Trophoblast cell (in vitro differentiated cells and primary cell): ENCODE measurements around the gene C10orf90.

Experiments used
- DNase-seq, 2 donors: peaks; one replicate each; pipeline ENCODE4 v3.0.0-alpha.2; 2016
- H2AFZ ChIP-seq: 2 replicates; pipeline ENCODE4 v1.6.1; 2013; ENCODE audit warnings: low read length, moderate library complexity, mild to moderate bottlenecking; ENCODE audit not compliant: insufficient read depth, poor library complexity
- H2AK5ac ChIP-seq: 2 replicates; pipeline ENCODE4 v1.6.1; 2013; ENCODE audit warnings: mild to moderate bottlenecking, low read length
- H2BK120ac ChIP-seq: 2 replicates; pipeline ENCODE4 v1.6.1; 2013; ENCODE audit warnings: low read length, mild to moderate bottlenecking, moderate library complexity; ENCODE audit not compliant: insufficient read depth, poor library complexity
- H2BK12ac ChIP-seq: 2 replicates; pipeline ENCODE4 v1.6.1; 2013; ENCODE audit warnings: mild to moderate bottlenecking, low read length, moderate library complexity
- H2BK5ac ChIP-seq: 2 replicates; pipeline ENCODE4 v1.6.1; 2013; ENCODE audit warnings: low read length, low read depth, moderate library complexity, mild to moderate bottlenecking; ENCODE audit not compliant: poor library complexity
- H3K14ac ChIP-seq: 2 replicates; pipeline ENCODE4 v1.6.1; 2013; ENCODE audit warnings: mild to moderate bottlenecking, low read length
- H3K18ac ChIP-seq: 2 replicates; pipeline ENCODE4 v1.6.1; 2013; ENCODE audit warnings: mild to moderate bottlenecking, low read length
- H3K23ac ChIP-seq: 2 replicates; pipeline ENCODE4 v1.6.1; 2013; ENCODE audit warnings: low read length
- H3K27ac ChIP-seq: 2 replicates; pipeline ENCODE4 v1.5.1; 2013; ENCODE audit warnings: low read depth, mild to moderate bottlenecking, inconsistent platforms, low read length, moderate library complexity
- H3K27me3 ChIP-seq: 2 replicates; pipeline ENCODE4 v1.6.1; 2013; ENCODE audit warnings: inconsistent platforms, mild to moderate bottlenecking, low read length, moderate library complexity; ENCODE audit not compliant: insufficient read depth
- H3K36me3 ChIP-seq, 2 experiments: 1 replicate in 1 of 2; 2 replicates in 1 of 2; pipeline ENCODE4 v1.6.1; 2013; ENCODE audit warnings: low read length in 2 of 2, mild to moderate bottlenecking in 2 of 2, moderate library complexity in 1 of 2; ENCODE audit not compliant: insufficient read depth in 2 of 2, control insufficient read depth in 1 of 2
- H3K4ac ChIP-seq: 2 replicates; pipeline ENCODE4 v1.6.1; 2013; ENCODE audit warnings: low read depth, mild to moderate bottlenecking, low read length, moderate library complexity
- H3K4me1 ChIP-seq, 2 experiments: 1 replicate in 1 of 2; 2 replicates in 1 of 2; pipeline ENCODE4 v1.6.1; 2013; ENCODE audit warnings: low read length in 2 of 2, mild to moderate bottlenecking in 2 of 2, moderate library complexity in 1 of 2; ENCODE audit not compliant: insufficient read depth in 2 of 2, control insufficient read depth in 1 of 2
- H3K4me2 ChIP-seq: 2 replicates; pipeline ENCODE4 v1.6.1; 2013; ENCODE audit warnings: inconsistent platforms, mild to moderate bottlenecking, low read length, moderate library complexity
- H3K4me3 ChIP-seq: 2 replicates; pipeline ENCODE4 v1.5.1; 2013; ENCODE audit warnings: mild to moderate bottlenecking, low read depth, low read length, inconsistent platforms
- H3K79me1 ChIP-seq: one replicate; pipeline ENCODE4 v1.6.1; 2013; ENCODE audit warnings: low read length
- H3K79me2 ChIP-seq: 2 replicates; pipeline ENCODE4 v1.6.1; 2013; ENCODE audit warnings: low read length, mild to moderate bottlenecking; ENCODE audit not compliant: control insufficient read depth, insufficient read depth, poor library complexity
- H3K9ac ChIP-seq: 2 replicates; pipeline ENCODE4 v1.6.1; 2013; ENCODE audit warnings: mild to moderate bottlenecking, low read length
- H3K9me3 ChIP-seq: 2 replicates; pipeline ENCODE4 v1.6.1; 2013; ENCODE audit warnings: low read depth, mild to moderate bottlenecking, control low read depth, inconsistent platforms, low read length; ENCODE audit not compliant: insufficient read depth
- H4K12ac ChIP-seq: 2 replicates; pipeline ENCODE4 v1.6.1; 2013; ENCODE audit warnings: low read depth, mild to moderate bottlenecking, low read length, moderate library complexity
- H4K8ac ChIP-seq: 2 replicates; pipeline ENCODE4 v1.6.1; 2013; ENCODE audit warnings: low read depth, mild to moderate bottlenecking, low read length, moderate library complexity
- H4K91ac ChIP-seq: one replicate; pipeline ENCODE4 v1.6.1; 2013; ENCODE audit warnings: low read depth, mild to moderate bottlenecking, low read length, moderate library complexity
- WGBS: extraction: QIAGEN DNeasy Blood & Tissue Kit; methylation state at CpG from one replicate; pipeline ENCODE4 v1.1.7; 2013; ENCODE audit warnings: missing lambda C conversion rate; ENCODE audit not compliant: insufficient read length, insufficient coverage; ENCODE audit errors: extremely low coverage; 5-methylcytosine and 5-hydroxymethylcytosine counted together

The C10orf90 gene

DNA sequence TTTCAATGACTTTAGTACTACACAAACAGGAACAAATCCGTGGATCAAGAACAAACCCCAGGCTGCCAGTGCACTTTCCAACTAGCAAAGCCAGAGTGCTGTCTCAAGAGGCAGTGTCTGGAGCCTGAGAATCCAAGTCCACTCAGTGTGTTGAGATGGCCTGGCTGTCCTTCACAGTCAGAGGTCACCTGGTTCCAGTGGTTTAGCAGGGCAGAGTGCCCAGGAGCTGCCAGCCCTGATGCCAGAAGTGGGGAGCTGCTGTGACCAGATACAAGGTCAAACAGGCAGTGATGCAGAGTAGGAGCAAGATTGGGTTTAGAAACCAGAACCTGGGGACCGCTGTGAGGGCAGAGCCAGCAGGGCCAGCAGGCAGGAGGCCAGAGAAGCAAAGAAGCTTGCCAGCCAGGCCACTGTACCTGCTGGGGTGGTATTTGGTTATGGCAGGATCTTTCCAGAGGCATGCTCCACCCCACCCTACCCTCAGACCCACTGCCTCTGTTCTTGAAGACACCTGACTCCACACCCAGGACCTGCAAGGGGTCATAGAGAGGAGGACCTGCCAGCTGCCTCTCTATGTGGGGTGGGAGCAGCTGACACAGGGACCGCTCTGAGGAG, 35.6 kb upstream of the C10orf90 start:
- H3K27me3 ChIP-seq: no peaks in the 10 kb centered on the region
- H3K18ac ChIP-seq: no peak overlapping the region
- H4K91ac ChIP-seq: no peak overlapping the region
- no peak overlapping the region for H3K27ac ChIP-seq
- H3K9ac ChIP-seq: no peak overlapping the region
- DNase-seq: no peak
- H3K23ac ChIP-seq: no peak overlapping the region
- H3K4ac ChIP-seq: no peak overlapping the region
- H4K8ac ChIP-seq: no peak overlapping the region
- no peak overlapping the region for H2AFZ ChIP-seq
- H3K9me3 ChIP-seq: no peaks in the 10 kb centered on the region
- H3K4me2 ChIP-seq: no peak overlapping the region
- no peak overlapping the region for H3K4me3 ChIP-seq
- no peak overlapping the region for H3K14ac ChIP-seq
- no peaks in the 10 kb centered on the region for H3K36me3 ChIP-seq
- no peaks in the 10 kb centered on the region for H3K79me2 ChIP-seq
- H3K79me1 ChIP-seq: no peaks in the 10 kb centered on the region
- no peak overlapping the region for H2BK5ac ChIP-seq
- no peak overlapping the region for H2BK12ac ChIP-seq
- no peak overlapping the region for H4K12ac ChIP-seq
- no peak overlapping the region for H2AK5ac ChIP-seq
- H3K4me1 ChIP-seq: no peaks in the 10 kb centered on the region
- WGBS: no CpG with 5 or more reads among the region's 3 CpGs
- no peak overlapping the region for H2BK120ac ChIP-seq

DNA sequence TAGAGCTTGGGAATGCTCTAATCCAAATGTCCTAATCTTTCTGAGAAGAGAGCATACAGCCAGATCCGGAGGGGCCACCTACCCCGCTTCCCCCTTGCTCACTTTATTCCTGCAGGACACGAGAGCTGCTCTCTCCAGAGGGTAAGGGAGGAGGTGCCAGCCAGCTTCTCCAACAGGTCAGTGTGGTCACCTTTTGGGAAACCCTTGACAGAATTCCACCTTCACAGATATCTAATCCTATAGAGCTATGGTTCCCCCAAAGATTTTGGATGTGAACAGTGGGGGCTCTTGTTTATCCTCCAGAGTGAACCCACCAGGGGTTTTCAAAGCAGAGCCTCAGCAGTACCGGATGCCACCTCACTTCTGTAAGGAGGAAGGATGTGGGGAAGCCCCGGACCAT, 34.6 kb upstream of the C10orf90 start:
- no peak overlapping the region for H3K9ac ChIP-seq
- H3K4ac ChIP-seq: no peak overlapping the region
- no peak overlapping the region for H4K12ac ChIP-seq
- H2BK5ac ChIP-seq: no peak overlapping the region
- no peak overlapping the region for H3K27ac ChIP-seq
- no peak overlapping the region for H3K4me3 ChIP-seq
- WGBS: no CpG with 5 or more reads among the region's 5 CpGs
- no peaks in the 10 kb centered on the region for H3K36me3 ChIP-seq
- no peak overlapping the region for H3K23ac ChIP-seq
- no peaks in the 10 kb centered on the region for H3K4me1 ChIP-seq
- H2BK120ac ChIP-seq: no peak overlapping the region
- DNase-seq: no peak
- no peaks in the 10 kb centered on the region for H3K27me3 ChIP-seq
- H4K8ac ChIP-seq: no peak overlapping the region
- no peak overlapping the region for H2AFZ ChIP-seq
- no peak overlapping the region for H3K4me2 ChIP-seq
- no peak overlapping the region for H3K14ac ChIP-seq
- H3K79me1 ChIP-seq: no peaks in the 10 kb centered on the region
- no peak overlapping the region for H2AK5ac ChIP-seq
- no peak overlapping the region for H4K91ac ChIP-seq
- no peaks in the 10 kb centered on the region for H3K9me3 ChIP-seq
- no peaks in the 10 kb centered on the region for H3K79me2 ChIP-seq
- H2BK12ac ChIP-seq: no peak overlapping the region
- H3K18ac ChIP-seq: no peak overlapping the region

DNA sequence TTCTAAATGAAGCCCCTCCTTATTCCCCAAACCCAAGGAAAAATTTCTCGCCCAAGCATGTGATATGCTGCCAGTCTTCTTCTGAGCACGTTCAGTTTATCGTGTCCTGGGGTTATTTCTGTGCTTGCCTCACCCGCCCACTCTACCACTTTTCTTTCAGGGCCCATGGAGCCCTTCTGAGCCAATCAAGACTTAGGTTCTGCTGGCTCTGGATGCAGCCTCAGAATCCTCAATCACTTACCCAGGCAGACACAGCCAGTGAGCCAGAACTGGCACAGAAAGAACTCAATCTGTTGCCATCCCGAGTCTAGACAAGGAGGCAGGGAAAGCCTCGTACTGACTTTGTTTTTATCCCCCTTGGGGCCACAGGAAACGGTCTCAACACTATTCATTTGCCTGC, 34.2 kb upstream of the C10orf90 start:
- Histone ChIP-seq H3K79me1 (no peaks in the 10 kb centered on the region), H4K8ac (no peak overlapping the region), H2AFZ (no peak overlapping the region), H3K18ac (no peak overlapping the region), H4K91ac (no peak overlapping the region), H3K4me2 (no peak overlapping the region), H3K23ac (no peak overlapping the region), H3K9me3 (no peaks in the 10 kb centered on the region), H3K4me1 (no peaks in the 10 kb centered on the region), H3K4ac (no peak overlapping the region), H3K36me3 (no peaks in the 10 kb centered on the region), H3K9ac (no peak overlapping the region), H3K27ac (no peak overlapping the region), H2BK120ac (no peak overlapping the region), H2BK5ac (no peak overlapping the region), H3K27me3 (no peaks in the 10 kb centered on the region), H4K12ac (no peak overlapping the region), H2BK12ac (no peak overlapping the region), H3K4me3 (no peak overlapping the region), H2AK5ac (no peak overlapping the region), H3K14ac (no peak overlapping the region), H3K79me2 (no peaks in the 10 kb centered on the region)
- no CpG with 5 or more reads among the region's 7 CpGs for WGBS
- no peak for DNase-seq

DNA sequence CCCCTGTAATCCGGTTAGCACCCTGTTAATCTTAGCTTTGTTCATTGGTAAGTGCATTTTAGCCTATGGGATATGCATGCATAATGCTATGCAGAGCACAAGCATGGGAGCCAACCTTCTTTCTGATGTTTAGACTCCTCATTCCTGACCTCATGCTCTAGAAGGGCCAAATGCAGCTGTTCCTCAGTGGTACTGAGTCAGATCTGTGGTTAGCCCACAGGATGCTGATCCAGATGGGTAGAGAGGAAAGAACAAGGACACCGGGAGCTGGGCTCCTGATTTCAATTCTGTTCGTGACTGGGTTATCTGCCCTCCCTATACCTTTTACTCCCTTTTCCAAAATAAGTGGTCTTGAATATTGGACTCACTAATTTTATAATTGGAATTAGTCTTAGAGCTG, 31.7 kb upstream of the C10orf90 start:
- Histone ChIP-seq H4K12ac (no peak overlapping the region), H2AFZ (no peak overlapping the region), H3K4me3 (no peak overlapping the region), H3K4me1 (no peaks in the 10 kb centered on the region), H3K36me3 (no peaks in the 10 kb centered on the region), H3K4ac (no peak overlapping the region), H3K4me2 (no peak overlapping the region), H3K9me3 (no peaks in the 10 kb centered on the region), H4K8ac (no peak overlapping the region), H2BK12ac (no peak overlapping the region), H3K79me2 (no peaks in the 10 kb centered on the region), H3K18ac (no peak overlapping the region), H3K27me3 (no peaks in the 10 kb centered on the region), H4K91ac (no peak overlapping the region), H3K23ac (no peak overlapping the region), H3K27ac (no peak overlapping the region), H2BK5ac (no peak overlapping the region), H3K14ac (no peak overlapping the region), H2BK120ac (no peak overlapping the region), H2AK5ac (no peak overlapping the region), H3K9ac (no peak overlapping the region), H3K79me1 (no peaks in the 10 kb centered on the region)
- no CpG with 5 or more reads among the region's 3 CpGs for WGBS
- DNase-seq: no peak
